Stimulated activated naive CD4-positive, alpha-beta T cell (primary cell): Measurements from ENCODE around the gene LMOD1.
"Not testable (repeated sequence)": the region's sequence is repeated elsewhere in the genome, so short reads cannot be mapped to it uniquely, and the experiment has no call there.

ENCODE experiments used
- DNase-seq, 6 experiments: peaks; one replicate each; lab custom pipeline; 2025; lab: John Stamatoyannopoulos, UW

Gene LMOD1

DNA sequence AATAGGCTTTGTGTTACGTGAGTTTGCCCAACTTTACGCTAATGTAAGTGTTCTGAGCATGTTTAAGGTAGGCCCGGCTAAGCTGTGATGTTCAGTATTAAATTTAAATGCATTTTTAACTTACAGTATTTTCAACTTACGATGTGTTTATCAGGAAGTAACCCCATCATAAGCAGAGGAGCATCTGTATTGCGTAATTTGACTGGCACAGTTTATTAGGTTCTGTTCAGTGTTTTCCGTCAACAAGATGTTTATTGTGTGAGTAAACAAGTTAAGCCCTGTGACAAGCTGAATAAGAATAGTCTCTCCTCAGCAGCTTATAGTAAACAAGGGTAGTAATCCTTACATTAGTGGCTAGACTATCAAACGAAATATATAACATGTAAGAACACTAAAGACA, 84.9 kb downstream of the LMOD1 start:
- DNase-seq: no peak

DNA sequence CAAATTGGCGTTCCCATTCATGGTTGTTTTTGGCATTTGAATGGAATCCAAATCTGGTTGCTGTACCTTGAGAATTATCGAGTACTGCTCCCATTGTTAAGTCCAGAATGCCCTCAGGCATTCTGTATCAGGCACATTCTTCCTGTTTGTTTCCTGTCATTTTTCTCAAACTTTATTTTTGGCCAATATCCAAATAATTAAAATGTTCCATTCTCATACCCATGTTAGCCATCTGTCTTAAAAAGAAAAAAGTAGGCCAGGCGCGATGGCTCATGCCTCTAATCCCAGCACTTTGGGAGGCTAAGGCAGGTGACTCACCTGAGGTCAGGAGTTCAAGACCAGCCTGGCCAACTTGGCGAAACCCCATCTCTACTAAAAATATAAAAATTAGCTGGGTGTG, 86.9 kb downstream of the LMOD1 start:
- DNase-seq: no peak

DNA sequence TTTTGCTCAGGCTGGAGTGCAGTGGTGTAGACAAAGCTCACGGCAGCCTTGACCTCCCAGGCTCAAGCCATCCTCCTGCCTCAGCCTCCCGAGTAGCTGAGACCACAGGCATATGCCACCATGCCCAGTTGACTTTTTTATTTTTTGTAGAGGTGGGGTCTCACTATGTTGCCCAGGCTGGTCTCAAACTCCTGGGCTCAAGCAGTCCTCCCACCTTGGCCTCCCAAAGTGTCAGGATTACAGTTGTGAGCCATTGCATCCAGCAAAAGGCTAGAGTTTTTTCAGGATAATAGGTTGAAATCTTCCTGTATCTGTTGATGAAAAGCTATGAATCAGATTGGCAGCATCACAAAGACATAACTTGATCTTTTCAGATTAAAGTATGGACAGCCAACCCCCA, 89.6 kb downstream of the LMOD1 start:
- not testable (repeated sequence) for DNase-seq

DNA sequence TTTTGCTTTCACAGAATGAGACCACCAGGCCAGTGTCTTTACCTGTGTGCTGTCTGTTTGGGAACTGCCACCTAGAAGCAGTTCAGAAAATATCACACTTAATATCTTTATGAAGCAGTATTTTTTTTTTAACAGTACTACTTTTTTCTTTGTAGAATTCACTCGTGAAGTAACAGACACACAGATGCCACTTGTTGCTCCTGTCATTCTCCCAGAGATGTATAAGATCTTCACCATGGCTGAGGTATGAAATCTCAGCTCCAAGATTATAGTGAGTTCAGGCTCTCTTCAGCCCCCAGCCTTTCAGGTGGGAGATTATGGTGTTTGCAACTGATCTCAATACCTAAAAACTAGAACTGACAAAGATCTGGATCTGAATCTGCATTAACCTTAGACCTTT, 94.4 kb downstream of the LMOD1 start:
- DNase-seq: no peak

DNA sequence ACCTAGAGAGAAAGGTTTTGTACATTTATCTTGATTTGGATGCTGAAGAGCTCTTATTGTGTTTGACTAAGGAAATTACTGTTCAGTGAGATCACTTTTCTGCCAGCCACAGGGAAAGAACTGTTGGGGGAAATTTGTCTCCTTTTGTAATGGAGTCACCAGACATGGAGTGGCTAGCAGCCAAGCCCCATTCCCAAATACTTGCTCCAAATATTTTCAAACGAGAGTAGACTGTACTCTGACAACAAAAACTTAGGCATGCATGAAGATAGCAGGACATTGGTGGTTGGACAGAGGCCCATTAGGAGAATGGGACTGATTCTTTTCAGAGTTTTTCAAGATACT, 96.3 kb downstream of the LMOD1 start:
- no peak for DNase-seq

DNA sequence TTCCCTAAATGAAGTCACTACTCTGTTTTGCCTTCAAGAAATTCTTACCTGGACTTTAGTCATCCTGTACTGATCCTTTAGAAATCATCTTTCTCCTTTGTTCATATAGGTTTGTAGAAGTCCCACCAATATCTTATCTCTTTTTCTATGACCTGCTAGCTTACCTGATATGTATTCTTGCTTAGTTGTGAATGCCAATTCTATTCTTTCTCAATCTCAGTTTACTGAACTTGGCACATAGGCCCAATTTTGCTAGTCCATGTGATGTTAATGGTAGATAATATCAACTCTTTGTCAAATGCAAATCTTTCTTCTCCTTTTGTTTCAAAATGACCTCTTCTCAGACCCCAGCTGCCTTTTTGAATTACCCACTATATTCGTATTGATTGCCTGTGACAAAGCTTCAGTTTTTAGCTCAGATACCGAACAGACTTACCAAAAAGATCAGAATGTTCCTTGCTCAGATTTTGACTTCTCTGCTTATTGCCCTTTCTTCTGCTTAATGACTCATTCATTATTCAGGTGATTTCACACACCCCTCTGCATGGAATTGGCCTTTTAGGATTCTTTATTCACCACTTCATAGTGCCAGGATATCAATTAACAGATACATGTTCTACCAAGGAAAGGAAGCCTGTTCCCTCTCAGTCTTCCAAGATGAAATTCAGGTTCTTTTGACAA, 96.8 kb downstream of the LMOD1 start:
- no peak for DNase-seq

DNA sequence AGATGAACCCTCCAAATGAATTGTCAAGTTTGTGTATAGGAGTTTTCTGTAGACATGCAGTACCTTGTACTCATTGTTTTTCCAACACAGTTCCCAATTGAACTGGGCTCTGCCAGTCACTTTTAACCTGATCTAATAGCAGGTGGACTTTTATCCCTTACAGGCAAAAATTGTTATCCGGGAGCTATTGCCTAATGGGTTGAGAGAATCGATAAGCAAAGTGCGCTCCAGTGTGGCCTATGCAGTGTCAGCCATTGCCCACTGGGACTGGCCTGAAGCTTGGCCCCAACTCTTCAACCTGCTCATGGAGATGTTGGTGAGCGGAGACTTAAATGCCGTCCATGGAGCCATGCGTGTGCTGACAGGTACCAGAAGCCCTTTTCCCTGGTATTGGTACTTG, 98.1 kb downstream of the LMOD1 start:
- DNase-seq: no peak

DNA sequence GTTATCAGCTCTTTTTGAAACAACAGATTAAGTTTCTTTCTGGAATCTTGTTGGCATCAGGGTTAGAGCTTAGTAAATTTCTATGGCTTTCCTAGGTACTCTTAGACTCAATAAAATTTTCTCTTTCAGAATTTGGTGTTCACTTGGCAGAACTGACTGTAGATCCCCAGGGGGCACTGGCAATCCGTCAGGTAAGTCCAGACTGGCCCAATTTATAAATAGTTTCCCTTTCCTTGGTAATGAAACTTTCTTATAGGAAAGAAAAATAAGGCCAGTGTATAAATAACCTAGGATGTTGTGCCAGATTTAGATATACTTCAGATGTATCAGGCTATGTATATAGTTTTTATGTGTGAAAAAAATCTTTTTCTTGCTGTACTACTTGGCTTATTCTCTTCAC, 99.2 kb downstream of the LMOD1 start:
- DNase-seq: no peak
